ENCODE data around the gene UBA6.
"Not testable (repeated sequence)": the region's sequence is repeated elsewhere in the genome, so short reads cannot be mapped to it uniquely, and the experiment has no call there.

The UBA6 gene

GRCh38 chr4:67659065-67659464 is 41.9 kb downstream of the UBA6 start:
- DNase-seq: no peak

GRCh38 chr4:67658302-67658701 is 42.7 kb downstream of the UBA6 start:
- no peak for DNase-seq

GRCh38 chr4:67651536-67651935 is 49.4 kb downstream of the UBA6 start:
- DNase-seq: no peak

GRCh38 chr4:67638136-67638535 is 62.8 kb downstream of the UBA6 start:
- DNase-seq: no peak

GRCh38 chr4:67636978-67637377 is 64.0 kb downstream of the UBA6 start:
- not testable (repeated sequence) for DNase-seq

- DNase-seq: no peak
Measured at GRCh38 chr4:67635331-67635730, 65.6 kb downstream of the UBA6 start.

GRCh38 chr4:67634741-67635140 is 66.2 kb downstream of the UBA6 start:
- no peak for DNase-seq

- DNase-seq: no peak
Measured at GRCh38 chr4:67632492-67632891, 68.5 kb downstream of the UBA6 start.

- no peak for DNase-seq
Measured at GRCh38 chr4:67624939-67625338, 76.0 kb downstream of the UBA6 start.

- DNase-seq: no peak
Measured at GRCh38 chr4:67616478-67616877, 84.5 kb downstream of the UBA6 start.

- DNase-seq: no peak
Measured at GRCh38 chr4:67615119-67615518, 85.8 kb downstream of the UBA6 start.

GRCh38 chr4:67614186-67614585 is 86.8 kb downstream of the UBA6 start:
- DNase-seq: no peak

GRCh38 chr4:67608027-67608426 is 92.9 kb downstream of the UBA6 start:
- no peak for DNase-seq

- no peak for DNase-seq
Measured at GRCh38 chr4:67604749-67605148, 96.2 kb downstream of the UBA6 start.

GRCh38 chr4:67604029-67604381 is 97.0 kb downstream of the UBA6 start:
- no peak for DNase-seq

GRCh38 chr4:67603310-67604028 is 97.5 kb downstream of the UBA6 start:
- DNase-seq: no peak

- no peak for DNase-seq
Measured at GRCh38 chr4:67593741-67594175, 107.2 kb downstream of the UBA6 start.

- DNase-seq: no peak
Measured at GRCh38 chr4:67587156-67587555, 113.8 kb downstream of the UBA6 start.

- no peak for DNase-seq
Measured at GRCh38 chr4:67584496-67584895, 116.5 kb downstream of the UBA6 start.

- no peak for DNase-seq
Measured at GRCh38 chr4:67581913-67582312, 119.0 kb downstream of the UBA6 start.

GRCh38 chr4:67581208-67581857 is 119.6 kb downstream of the UBA6 start:
- DNase-seq: no peak

- DNase-seq: no peak
Measured at GRCh38 chr4:67580577-67580976, 120.4 kb downstream of the UBA6 start.

- no peak for DNase-seq
Measured at GRCh38 chr4:67576538-67576937, 124.4 kb downstream of the UBA6 start.

- DNase-seq: no peak
Measured at GRCh38 chr4:67576059-67576466, 124.9 kb downstream of the UBA6 start.

All from CD4-positive, alpha-beta T cell treated with Interleukin-17A for 4 hours (primary cell).